ENCODE measurements around the gene DCHS1. TPM values are rescaled to one million over a fixed set of nuclear protein-coding genes. Genes with fewer than 3 reads are reported as not detected.
A peak's percentile ranks its signal among the peaks of the same experiment; 100 is the strongest.

The DCHS1 gene
- total and polyA plus RNA-seq, 10 of the 15 experiments (the other 5 are each of a cell fraction or from before 2014, with no cell fraction given): 0.02 to 0.64 (median 0.18) TPM; not detected in 1

DNA sequence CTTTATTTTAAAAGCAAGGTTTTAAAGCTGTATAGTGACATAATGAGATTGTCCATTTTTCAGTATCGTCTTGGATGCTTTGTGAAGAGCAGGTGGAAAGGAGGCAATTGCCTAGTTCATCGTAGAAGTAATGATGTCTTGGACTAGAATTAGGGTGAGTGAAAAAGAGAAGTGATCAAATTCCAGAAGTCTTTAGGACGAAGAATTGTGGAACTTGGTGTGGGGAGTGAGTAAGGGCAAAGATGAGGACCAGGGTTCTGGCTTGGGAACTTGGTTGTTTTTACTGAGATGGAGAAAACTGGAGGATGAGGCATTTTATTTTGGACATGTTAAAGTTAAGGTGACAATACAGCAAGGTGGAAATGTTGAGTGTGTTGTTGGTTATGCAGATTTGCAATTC, 50.8 kb downstream of the DCHS1 start:
- ChIA-PET CTCF (interaction anchor here (0.8 to 2.3 kb wide), 19 partner anchors 8 to 226 kb away, joined by 3 to 48 read pairs (median 5); partner anchors contain the start of genes MRPL17 and TPP1), RAD21 (ENCODE audit: unreplicated experiment) (interaction anchor here (0.8 to 4.8 kb wide), 12 partner anchors 8 to 226 kb away, joined by 3 to 60 read pairs (median 6); partner anchors contain the start of genes MRPL17, TAF10 and TPP1), SMC1A (ENCODE audit: uncharacterized antibody, unreplicated experiment) (interaction anchor here (0.9 to 6.2 kb wide), 17 partner anchors 8 to 226 kb away, joined by 3 to 57 read pairs (median 4); partner anchors contain the start of genes MRPL17, TAF10 and TPP1), POLR2A (interaction anchor here (0.5 to 2.3 kb wide), 10 partner anchors 8 to 215 kb away, joined by 3 to 29 read pairs (median 4); partner anchors contain the start of genes ARFIP2, MRPL17, SMPD1 and TAF10)
- Histone ChIP-seq H3K4me2 (ENCODE audit: control insufficient read depth, insufficient read depth) (peak overlapping the region; percentile 78), H3K36me3 (ENCODE audit: control insufficient read depth in 2 of 2, insufficient read depth in 2 of 2, low read length in 1 of 2) (peaks cover 21 to 28% of the 10 kb centered on the region in 2 experiments), H3K4me1 (ENCODE audit: control insufficient read depth, insufficient read depth, low read length) (peaks cover 25% of the 10 kb centered on the region), H4K20me1 (ENCODE audit: control insufficient read depth, insufficient read depth) (no peaks in the 10 kb centered on the region), H3K9me3 (replicated peaks; ENCODE audit: control insufficient read depth, insufficient read depth, low read length) (no peaks in the 10 kb centered on the region), H3K27me3 (replicated peaks in 1 of 2; ENCODE audit: control insufficient read depth in 2 of 2, insufficient read depth in 2 of 2, low read length in 1 of 2) (no peaks in the 10 kb centered on the region), H2AFZ (ENCODE audit: control insufficient read depth, low read depth, low read length) (no peak overlapping the region), H3K9ac (ENCODE audit: control insufficient read depth, insufficient read depth, low read length) (peak overlapping the region; percentile 91), H3K27ac (ENCODE audit: control insufficient read depth, insufficient read depth) (peak overlapping the region; percentile 85), H3K79me2 (ENCODE audit: control insufficient read depth, insufficient read depth, low read length) (peaks cover 79% of the 10 kb centered on the region), H3K4me3 (peak overlapping the region; percentile 96)
- TF ChIP-seq TCF7 (IDR thresholded peaks at IDR 0.05; ENCODE audit: borderline replicate concordance): no peak
- peak; percentile 28; the same call in 1 of the 2 replicates for TF ChIP-seq SPI1 (IDR thresholded peaks at IDR 0.05; ENCODE audit: borderline replicate concordance, insufficient read depth, low read depth, low read length)
- TF ChIP-seq TCF12 (IDR thresholded peaks at IDR 0.05; ENCODE audit: low read depth, low read length): no peak
- no peak for TF ChIP-seq TAF1 (IDR thresholded peaks at IDR 0.05; ENCODE audit: borderline replicate concordance, low read depth, low read length)
- TF ChIP-seq, protein P1, sequence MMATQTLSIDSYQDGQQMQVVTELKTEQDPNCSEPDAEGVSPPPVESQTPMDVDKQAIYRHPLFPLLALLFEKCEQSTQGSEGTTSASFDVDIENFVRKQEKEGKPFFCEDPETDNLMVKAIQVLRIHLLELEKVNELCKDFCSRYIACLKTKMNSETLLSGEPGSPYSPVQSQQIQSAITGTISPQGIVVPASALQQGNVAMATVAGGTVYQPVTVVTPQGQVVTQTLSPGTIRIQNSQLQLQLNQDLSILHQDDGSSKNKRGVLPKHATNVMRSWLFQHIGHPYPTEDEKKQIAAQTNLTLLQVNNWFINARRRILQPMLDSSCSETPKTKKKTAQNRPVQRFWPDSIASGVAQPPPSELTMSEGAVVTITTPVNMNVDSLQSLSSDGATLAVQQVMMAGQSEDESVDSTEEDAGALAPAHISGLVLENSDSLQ (IDR thresholded peaks at IDR 0.05): no peak
- 0% methylated on average over 3 of the region's 3 CpGs for WGBS (ENCODE audit: insufficient coverage, insufficient replicate concordance, low lambda C conversion rate, missing lambda C conversion rate)
- ATAC-seq (no peak), DNase-seq (ENCODE audit: low read depth, low spot score) (no peak), FAIRE-seq (no peak)
- in situ Hi-C loops (cut with MboI) (loop anchor here (5.0 kb wide), 1 partner anchor 122 kb away; the partner anchor contains the start of genes ARFIP2 and TIMM10B), intact Hi-C loops (cut with micrococcal nuclease; ENCODE audit: unreplicated experiment) (loop anchor here (1.0 to 10.0 kb wide), 2 partner anchors 79 to 220 kb away; partner anchors contain the start of gene MRPL17)
- BruUV-seq (replicated peaks): no TSS peak

Measured in GM12878 (cell line).